COR-L47 (cell line): ENCODE results near the gene SEC11C.

Source experiments
- DNase-seq: peaks from one replicate; lab custom pipeline; 2025; lab: John Stamatoyannopoulos, UW

SEC11C gene

GRCh38 chr18:59145055-59145454 lies 5.4 kb downstream of the SEC11C start:
- DNase-seq, result peak; percentile 77

GRCh38 chr18:59148192-59148591 lies 8.5 kb downstream of the SEC11C start:
- peak; percentile 91 for DNase-seq

GRCh38 chr18:59149007-59149406 lies 9.3 kb downstream of the SEC11C start:
- DNase-seq, result peak; percentile 20

GRCh38 chr18:59149416-59149815 lies 9.7 kb downstream of the SEC11C start:
- no peak for DNase-seq

GRCh38 chr18:59150236-59150635 lies 10.6 kb downstream of the SEC11C start:
- no peak for DNase-seq

GRCh38 chr18:59155153-59155552 lies 15.5 kb downstream of the SEC11C start:
- DNase-seq, result no peak

- no peak for DNase-seq
These were observed 16.6 kb downstream of the SEC11C start for GRCh38 chr18:59156316-59156715.

- DNase-seq, result no peak
These were observed 19.6 kb downstream of the SEC11C start for GRCh38 chr18:59159265-59159664.

GRCh38 chr18:59159986-59160385 lies 20.3 kb downstream of the SEC11C start:
- peak; percentile 68 for DNase-seq

GRCh38 chr18:59172664-59173249 lies 33.1 kb downstream of the SEC11C start:
- DNase-seq, result peak; percentile 6

- no peak for DNase-seq
These were observed 37.8 kb downstream of the SEC11C start for GRCh38 chr18:59177485-59177884.

GRCh38 chr18:59180150-59180845 lies 40.6 kb downstream of the SEC11C start:
- no peak for DNase-seq

GRCh38 chr18:59182673-59183072 lies 43.0 kb downstream of the SEC11C start:
- no peak for DNase-seq

GRCh38 chr18:59189008-59189407 lies 49.3 kb downstream of the SEC11C start:
- no peak for DNase-seq

- no peak for DNase-seq
These were observed 50.1 kb downstream of the SEC11C start for GRCh38 chr18:59189746-59190145.

GRCh38 chr18:59196161-59196725 lies 56.6 kb downstream of the SEC11C start:
- peak; percentile 32 for DNase-seq

- no peak for DNase-seq
These were observed 58.0 kb downstream of the SEC11C start for GRCh38 chr18:59197636-59198035.

GRCh38 chr18:59198215-59198614 lies 58.5 kb downstream of the SEC11C start:
- DNase-seq, result no peak

- no peak for DNase-seq
These were observed 61.1 kb downstream of the SEC11C start for GRCh38 chr18:59200787-59201186.

GRCh38 chr18:59202258-59202820 lies 62.7 kb downstream of the SEC11C start:
- peak; percentile 46 for DNase-seq

GRCh38 chr18:59207506-59207905 lies 67.8 kb downstream of the SEC11C start:
- DNase-seq, result no peak
